Sigmoid colon (tissue), 4 donors: ENCODE measurements around the gene RASA2.

ENCODE experiments used
- POLR2AphosphoS5 ChIP-seq, 4 donors: sonication (generic); formaldehyde crosslinking; IDR thresholded peaks; one replicate each; pipeline ENCODE4 v1.6.1; 2017; ENCODE audit warnings: antibody characterized with exemption in 4 of 4
- TF ChIP-seq, protein P1 (sequence below), 4 experiments: fragments of 450-650 bp in 3 of 4; fragments of 200-600 bp in 1 of 4; IDR thresholded peaks; one replicate each; pipeline ENCODE4 v1.5.1; 2016 to 2019; ENCODE audit warnings: antibody characterized with exemption in 4 of 4, mild to moderate bottlenecking in 3 of 4, moderate library complexity in 2 of 4

DNA sequence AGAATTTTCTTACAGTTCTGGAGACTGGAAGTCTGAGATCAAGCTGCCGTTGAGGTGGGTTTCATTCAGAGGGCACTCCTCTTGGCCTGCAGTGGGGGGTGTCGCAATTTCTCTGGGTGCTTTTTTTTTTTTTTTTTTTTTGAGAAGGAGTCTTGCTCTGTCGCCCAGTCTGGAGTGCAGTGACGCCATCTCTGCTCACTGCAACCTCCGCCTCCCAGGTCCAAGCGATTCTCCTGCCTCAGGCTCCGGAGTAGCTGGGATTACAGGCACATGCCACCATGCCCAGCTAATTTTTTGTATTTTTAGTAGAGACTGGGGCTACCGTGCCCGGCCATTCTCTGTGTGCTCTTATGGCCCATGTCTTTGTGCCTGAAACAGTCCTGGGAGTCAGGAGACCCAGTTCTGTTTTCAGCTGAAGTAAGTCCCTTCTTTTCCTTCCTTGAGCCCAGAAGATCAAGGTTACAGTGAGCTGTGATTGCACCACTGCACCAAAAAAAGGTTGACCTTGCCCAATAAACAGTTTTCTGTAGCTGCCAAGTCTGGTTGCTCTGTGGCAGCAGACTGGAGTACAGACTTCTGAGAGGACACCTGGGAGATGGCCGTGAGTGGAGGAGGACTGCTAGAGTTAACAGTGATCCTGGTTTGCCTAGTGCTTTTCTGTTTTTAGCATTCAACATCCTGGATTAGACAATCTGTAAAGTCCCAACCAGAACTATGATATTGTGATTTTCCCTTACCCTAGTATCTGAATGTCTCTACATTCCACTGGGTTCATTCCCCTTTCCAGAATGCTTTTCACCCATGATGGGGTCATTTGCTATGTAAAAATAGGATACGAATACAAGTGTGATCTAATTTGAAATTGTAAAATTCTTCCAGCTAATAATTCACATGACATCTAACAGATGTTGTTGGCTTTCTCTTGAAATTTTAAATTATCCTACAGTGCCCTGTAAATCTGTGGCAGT, 174.7 kb downstream of the RASA2 start:
- TF ChIP-seq POLR2AphosphoS5 (IDR thresholded peaks at IDR 0.05), result no peak
- TF ChIP-seq, protein P1, sequence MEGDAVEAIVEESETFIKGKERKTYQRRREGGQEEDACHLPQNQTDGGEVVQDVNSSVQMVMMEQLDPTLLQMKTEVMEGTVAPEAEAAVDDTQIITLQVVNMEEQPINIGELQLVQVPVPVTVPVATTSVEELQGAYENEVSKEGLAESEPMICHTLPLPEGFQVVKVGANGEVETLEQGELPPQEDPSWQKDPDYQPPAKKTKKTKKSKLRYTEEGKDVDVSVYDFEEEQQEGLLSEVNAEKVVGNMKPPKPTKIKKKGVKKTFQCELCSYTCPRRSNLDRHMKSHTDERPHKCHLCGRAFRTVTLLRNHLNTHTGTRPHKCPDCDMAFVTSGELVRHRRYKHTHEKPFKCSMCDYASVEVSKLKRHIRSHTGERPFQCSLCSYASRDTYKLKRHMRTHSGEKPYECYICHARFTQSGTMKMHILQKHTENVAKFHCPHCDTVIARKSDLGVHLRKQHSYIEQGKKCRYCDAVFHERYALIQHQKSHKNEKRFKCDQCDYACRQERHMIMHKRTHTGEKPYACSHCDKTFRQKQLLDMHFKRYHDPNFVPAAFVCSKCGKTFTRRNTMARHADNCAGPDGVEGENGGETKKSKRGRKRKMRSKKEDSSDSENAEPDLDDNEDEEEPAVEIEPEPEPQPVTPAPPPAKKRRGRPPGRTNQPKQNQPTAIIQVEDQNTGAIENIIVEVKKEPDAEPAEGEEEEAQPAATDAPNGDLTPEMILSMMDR (IDR thresholded peaks at IDR 0.05), result no peak
